ENCODE results near the gene LDLRAD1.
A peak's percentile ranks its signal among the peaks of the same experiment; 100 is the strongest.
"Not testable (repeated sequence)": the region's sequence is repeated elsewhere in the genome, so short reads cannot be mapped to it uniquely, and the experiment has no call there.

Gene LDLRAD1

GRCh38 chr1:54016343-54017282 lies 1.4 kb downstream of the LDLRAD1 start:
- peak; percentile 75 for DNase-seq (ENCODE audit: low read depth, low spot score)

GRCh38 chr1:54014009-54014629 lies 3.9 kb downstream of the LDLRAD1 start:
- DNase-seq (ENCODE audit: low read depth, low spot score): no peak

- DNase-seq (ENCODE audit: low read depth, low spot score): no peak
Observed at GRCh38 chr1:54013393-54014008, 4.5 kb downstream of the LDLRAD1 start.

GRCh38 chr1:54012863-54013262 lies 5.1 kb downstream of the LDLRAD1 start:
- no peak for DNase-seq (ENCODE audit: low read depth, low spot score)

- no peak for DNase-seq (ENCODE audit: low read depth, low spot score)
Observed at GRCh38 chr1:54012008-54012325, 6.0 kb downstream of the LDLRAD1 start.

- DNase-seq (ENCODE audit: low read depth, low spot score): no peak
Observed at GRCh38 chr1:54011316-54012007, 6.5 kb downstream of the LDLRAD1 start.

- no peak for DNase-seq (ENCODE audit: low read depth, low spot score)
Observed at GRCh38 chr1:54010415-54011117, 7.4 kb downstream of the LDLRAD1 start.

- DNase-seq (ENCODE audit: low read depth, low spot score): no peak
Observed at GRCh38 chr1:54009406-54009805, 8.6 kb downstream of the LDLRAD1 start.

- DNase-seq (ENCODE audit: low read depth, low spot score): no peak
Observed at GRCh38 chr1:54008876-54009275, 9.1 kb downstream of the LDLRAD1 start.

GRCh38 chr1:54007613-54008012 lies 10.4 kb downstream of the LDLRAD1 start:
- DNase-seq (ENCODE audit: low read depth, low spot score): no peak

- no peak for DNase-seq (ENCODE audit: low read depth, low spot score)
Observed at GRCh38 chr1:54006508-54006907, 11.5 kb downstream of the LDLRAD1 start.

GRCh38 chr1:54004481-54005049 lies 13.4 kb downstream of the LDLRAD1 start:
- no peak for DNase-seq (ENCODE audit: low read depth, low spot score)

GRCh38 chr1:54003750-54004480 lies 14.1 kb downstream of the LDLRAD1 start:
- DNase-seq (ENCODE audit: low read depth, low spot score): not testable (repeated sequence)

GRCh38 chr1:54003249-54003646 lies 14.7 kb downstream of the LDLRAD1 start:
- DNase-seq (ENCODE audit: low read depth, low spot score): no peak

- DNase-seq (ENCODE audit: low read depth, low spot score): no peak
Observed at GRCh38 chr1:54002544-54003248, 15.3 kb downstream of the LDLRAD1 start.

- no peak for DNase-seq (ENCODE audit: low read depth, low spot score)
Observed at GRCh38 chr1:54001591-54001990, 16.4 kb downstream of the LDLRAD1 start.

- DNase-seq (ENCODE audit: low read depth, low spot score): no peak
Observed at GRCh38 chr1:53999920-54000319, 18.1 kb downstream of the LDLRAD1 start.

- DNase-seq (ENCODE audit: low read depth, low spot score): no peak
Observed at GRCh38 chr1:53998223-53998622, 19.8 kb downstream of the LDLRAD1 start.

- no peak for DNase-seq (ENCODE audit: low read depth, low spot score)
Observed at GRCh38 chr1:53995683-53996082, 22.3 kb downstream of the LDLRAD1 start.

GRCh38 chr1:53994516-53994915 lies 23.5 kb downstream of the LDLRAD1 start:
- DNase-seq (ENCODE audit: low read depth, low spot score): not testable (repeated sequence)
